Memory B cell (primary cell): ENCODE data around the gene THEM4.

Source experiments
- ATAC-seq: fragments of 150-1000 bp; cut with Tn5 transposase; 2 replicates; pipeline ENCODE4 v1.10.0; 2021; ENCODE audit warnings: low read depth, mild to moderate bottlenecking, moderate library complexity
- DNase-seq, 2 donors: peaks; one replicate each; pipeline ENCODE4 v3.0.0; 2022; ENCODE audit warnings: low spot score in 2 of 2
- H3K27ac Mint-ChIP-seq: one replicate; pipeline ENCODE4 v1.8.0; 2022; ENCODE audit warnings: mild to moderate bottlenecking, moderate library complexity, mixed read lengths
- H3K27me3 Mint-ChIP-seq: one replicate; pipeline ENCODE4 v1.8.0; 2022; ENCODE audit warnings: mixed read lengths
- H3K36me3 Mint-ChIP-seq: one replicate; pipeline ENCODE4 v1.8.0; 2022; ENCODE audit warnings: mild to moderate bottlenecking, mixed read lengths
- H3K4me1 Mint-ChIP-seq: one replicate; pipeline ENCODE4 v1.8.0; 2022; ENCODE audit warnings: mixed read lengths
- H3K4me3 Mint-ChIP-seq: one replicate; pipeline ENCODE4 v1.8.0; 2022; ENCODE audit warnings: mild to moderate bottlenecking, moderate library complexity, mixed read lengths
- H3K9me3 Mint-ChIP-seq: one replicate; pipeline ENCODE4 v1.8.0; 2022; ENCODE audit warnings: mixed read lengths

The THEM4 gene

DNA sequence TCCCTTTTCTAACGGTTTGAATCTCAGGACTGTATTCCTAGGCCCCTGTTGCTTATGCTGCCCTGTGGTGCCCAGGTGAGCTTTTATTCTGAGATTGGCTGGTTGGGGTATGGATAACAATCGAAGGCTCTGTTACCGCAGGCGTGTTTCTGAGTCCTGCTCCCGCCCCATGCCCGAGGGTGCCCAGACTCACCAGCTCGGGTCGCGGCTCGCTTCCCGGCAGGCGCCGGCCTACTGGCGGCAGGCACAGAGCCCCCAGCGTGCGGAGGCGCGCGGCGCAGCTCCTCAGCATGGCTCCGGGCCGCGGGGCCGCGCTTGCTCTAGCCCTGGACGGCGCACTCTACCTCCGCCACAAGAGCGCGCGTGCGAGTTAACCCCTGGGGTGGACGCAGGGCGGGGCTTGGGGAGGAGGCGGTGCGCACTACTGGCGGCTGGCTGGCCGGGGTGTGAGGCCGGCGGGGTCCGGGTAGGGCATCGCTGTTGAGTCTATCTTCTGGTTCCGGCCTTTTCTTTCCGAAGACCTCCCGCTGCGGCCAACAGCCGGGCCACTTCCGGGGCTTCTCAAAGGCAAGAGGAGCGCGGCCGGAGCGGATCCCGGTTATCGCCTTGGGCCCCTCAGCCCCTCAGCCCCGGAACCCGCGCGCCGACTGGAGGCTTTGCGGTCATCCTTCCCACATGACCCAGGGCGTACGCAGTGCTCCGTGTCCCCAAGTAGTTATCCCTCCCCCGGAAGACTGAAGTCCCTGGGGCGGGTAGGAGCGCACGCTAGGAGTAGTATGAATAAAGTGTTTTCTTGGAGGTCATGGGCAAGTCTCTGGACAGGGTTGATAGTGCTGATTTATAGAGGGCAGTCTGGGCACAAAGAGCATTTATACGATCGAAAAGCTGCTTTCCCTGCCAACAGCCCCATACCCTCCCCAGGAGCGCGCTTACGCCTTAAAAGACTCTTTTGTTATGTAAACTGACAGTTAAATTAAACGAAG lies at the start of gene THEM4:
TSS of gene THEM4 (minus strand) at position 345 of the 983 bp plus-strand sequence. CDS start at position 292, 53 bp downstream.
- peak within 1 kb of the TSS; percentile 87 for H3K4me3 Mint-ChIP-seq
- peaks cover 19% of the 10 kb centered on the region for H3K36me3 Mint-ChIP-seq
- H3K27me3 Mint-ChIP-seq: no peaks in the 10 kb centered on the region
- H3K27ac Mint-ChIP-seq: peak within 1 kb of the TSS; percentile 83
- no peaks in the 10 kb centered on the region for H3K9me3 Mint-ChIP-seq
- ATAC-seq (peak; percentile 97), DNase-seq (peak; percentile 87 to 90)
- peaks cover 9% of the 10 kb centered on the region for H3K4me1 Mint-ChIP-seq

DNA sequence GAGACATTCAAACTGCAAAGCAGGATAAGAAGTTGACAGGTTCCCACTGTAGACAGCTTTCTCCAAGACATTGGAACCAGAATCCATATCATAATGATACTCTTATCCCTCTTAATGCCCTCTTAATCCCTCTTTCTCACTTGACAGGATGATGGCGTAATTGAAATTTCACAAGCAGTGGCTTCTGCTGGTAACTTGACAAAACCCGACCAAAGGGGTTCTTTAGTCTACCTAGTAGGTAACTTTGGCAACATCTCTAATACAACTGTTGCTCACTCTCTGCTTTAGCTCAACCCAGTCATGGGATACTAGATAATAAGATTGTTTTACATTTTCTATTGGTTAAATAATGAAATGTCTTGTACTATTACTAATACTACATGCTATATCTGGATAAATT lies 49.6 kb upstream of the THEM4 start:
- no peaks in the 10 kb centered on the region for H3K36me3 Mint-ChIP-seq
- no peaks in the 10 kb centered on the region for H3K4me1 Mint-ChIP-seq
- H3K9me3 Mint-ChIP-seq: no peaks in the 10 kb centered on the region
- ATAC-seq (no peak), DNase-seq (no peak)
- H3K27ac Mint-ChIP-seq: no peak overlapping the region
- H3K27me3 Mint-ChIP-seq: no peaks in the 10 kb centered on the region
- H3K4me3 Mint-ChIP-seq: no peak overlapping the region

DNA sequence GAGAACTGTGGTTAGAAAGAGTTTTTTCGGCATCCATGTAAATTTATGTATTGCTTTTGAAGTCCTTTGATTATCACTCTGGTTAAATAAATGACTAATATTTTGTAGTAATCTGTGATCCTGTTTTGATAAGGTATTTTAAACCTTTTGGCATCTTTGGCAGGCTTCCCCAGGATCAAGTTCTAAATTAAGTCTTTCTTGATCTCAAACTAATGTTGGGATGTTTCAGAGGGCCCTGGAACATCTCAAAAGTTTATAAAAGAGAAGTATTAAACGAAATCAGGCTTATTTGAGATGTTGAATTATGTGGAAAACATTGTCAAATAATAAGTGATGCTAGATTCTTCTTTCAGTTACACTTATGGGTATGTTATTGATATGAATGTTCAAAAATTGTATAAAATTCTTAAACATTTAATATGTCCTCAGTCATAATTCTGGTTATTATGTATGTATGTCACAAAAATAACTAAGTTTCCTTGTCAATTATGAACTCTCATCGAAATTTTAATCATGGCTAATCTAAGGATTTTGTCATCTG lies 47.7 kb upstream of the THEM4 start:
- H3K4me3 Mint-ChIP-seq: no peak overlapping the region
- H3K27me3 Mint-ChIP-seq: no peaks in the 10 kb centered on the region
- DNase-seq (no peak), ATAC-seq (no peak)
- H3K4me1 Mint-ChIP-seq: no peaks in the 10 kb centered on the region
- no peaks in the 10 kb centered on the region for H3K9me3 Mint-ChIP-seq
- no peaks in the 10 kb centered on the region for H3K36me3 Mint-ChIP-seq
- H3K27ac Mint-ChIP-seq: no peak overlapping the region

DNA sequence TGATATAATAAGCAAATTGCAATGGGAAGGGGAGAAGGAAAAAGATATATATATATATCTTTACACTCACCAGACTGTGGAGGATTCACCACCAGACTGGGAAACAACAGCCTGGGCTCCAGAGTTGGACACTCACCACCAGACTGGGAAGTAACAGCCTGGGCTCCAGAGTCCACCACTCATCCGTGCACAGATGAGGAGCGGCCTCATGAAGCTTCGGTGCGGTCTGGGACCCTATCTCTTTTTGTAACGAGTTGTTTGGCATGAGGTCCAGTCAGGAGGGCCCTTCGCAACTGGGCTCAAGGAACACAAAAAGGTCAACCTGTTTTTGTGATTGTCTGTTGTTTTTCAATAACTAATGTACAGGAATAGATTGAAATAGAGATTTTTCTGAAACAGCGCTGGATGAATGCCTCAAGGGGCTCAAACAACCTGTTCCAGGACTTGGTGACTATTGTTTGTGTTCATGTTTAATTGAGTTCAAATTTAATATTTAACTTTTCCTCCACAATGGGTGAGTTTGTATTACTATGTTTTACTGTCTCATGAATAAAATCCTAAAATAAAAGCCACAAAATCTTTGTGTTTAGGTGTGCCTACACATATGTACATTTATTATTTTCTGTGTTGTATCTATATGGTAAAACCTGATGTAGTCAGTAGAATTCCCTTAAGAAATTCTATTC lies 44.2 kb upstream of the THEM4 start:
- H3K27me3 Mint-ChIP-seq: no peaks in the 10 kb centered on the region
- H3K9me3 Mint-ChIP-seq: no peaks in the 10 kb centered on the region
- ATAC-seq (no peak), DNase-seq (no peak)
- H3K4me1 Mint-ChIP-seq: no peaks in the 10 kb centered on the region
- H3K36me3 Mint-ChIP-seq: no peaks in the 10 kb centered on the region
- no peak overlapping the region for H3K27ac Mint-ChIP-seq
- H3K4me3 Mint-ChIP-seq: no peak overlapping the region

- Mint-ChIP-seq H3K9me3 (no peaks in the 10 kb centered on the region), H3K27me3 (no peaks in the 10 kb centered on the region), H3K4me3 (no peak overlapping the region), H3K27ac (no peak overlapping the region), H3K4me1 (no peaks in the 10 kb centered on the region), H3K36me3 (no peaks in the 10 kb centered on the region)
- ATAC-seq (no peak), DNase-seq (no peak)
These were observed 43.5 kb upstream of the THEM4 start for GRCh38 chr1:151952811-151953210.

- H3K4me1 Mint-ChIP-seq: peaks cover 16% of the 10 kb centered on the region
- DNase-seq (no peak), ATAC-seq (no peak)
- no peak overlapping the region for H3K4me3 Mint-ChIP-seq
- peak overlapping the region; percentile 33 for H3K27ac Mint-ChIP-seq
- H3K27me3 Mint-ChIP-seq: no peaks in the 10 kb centered on the region
- no peaks in the 10 kb centered on the region for H3K36me3 Mint-ChIP-seq
- peaks cover 3% of the 10 kb centered on the region for H3K9me3 Mint-ChIP-seq
These were observed 40.3 kb upstream of the THEM4 start for GRCh38 chr1:151949371-151950193.

GRCh38 chr1:151948506-151948905 lies 39.2 kb upstream of the THEM4 start:
- ATAC-seq (no peak), DNase-seq (no peak)
- Mint-ChIP-seq H3K9me3 (peaks cover 3% of the 10 kb centered on the region), H3K27me3 (no peaks in the 10 kb centered on the region), H3K4me1 (peaks cover 16% of the 10 kb centered on the region), H3K4me3 (no peak overlapping the region), H3K27ac (no peak overlapping the region), H3K36me3 (no peaks in the 10 kb centered on the region)

DNA sequence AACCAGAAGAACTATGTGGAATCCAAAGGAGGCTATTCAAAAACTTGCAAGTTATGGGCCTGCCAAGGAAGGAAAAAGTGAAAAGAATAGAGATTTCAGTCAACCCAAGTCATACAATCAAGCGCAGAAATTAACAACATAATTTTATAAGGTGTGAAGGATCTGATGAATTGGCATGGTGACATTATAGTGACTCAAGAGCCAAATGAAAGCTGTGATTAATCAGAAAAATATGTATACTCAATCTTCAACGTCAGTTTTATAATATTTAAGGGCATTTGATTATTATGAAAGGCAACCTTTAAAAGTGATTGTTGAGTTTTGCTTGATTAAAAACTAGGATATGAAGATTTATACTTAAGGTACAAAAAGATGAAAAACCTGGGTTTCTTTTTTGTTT lies 37.8 kb upstream of the THEM4 start:
- peaks cover 16% of the 10 kb centered on the region for H3K4me1 Mint-ChIP-seq
- H3K36me3 Mint-ChIP-seq: no peaks in the 10 kb centered on the region
- H3K27ac Mint-ChIP-seq: peak overlapping the region; percentile 97
- DNase-seq (no peak), ATAC-seq (no peak)
- peaks cover 3% of the 10 kb centered on the region for H3K9me3 Mint-ChIP-seq
- H3K27me3 Mint-ChIP-seq: no peaks in the 10 kb centered on the region
- no peak overlapping the region for H3K4me3 Mint-ChIP-seq

DNA sequence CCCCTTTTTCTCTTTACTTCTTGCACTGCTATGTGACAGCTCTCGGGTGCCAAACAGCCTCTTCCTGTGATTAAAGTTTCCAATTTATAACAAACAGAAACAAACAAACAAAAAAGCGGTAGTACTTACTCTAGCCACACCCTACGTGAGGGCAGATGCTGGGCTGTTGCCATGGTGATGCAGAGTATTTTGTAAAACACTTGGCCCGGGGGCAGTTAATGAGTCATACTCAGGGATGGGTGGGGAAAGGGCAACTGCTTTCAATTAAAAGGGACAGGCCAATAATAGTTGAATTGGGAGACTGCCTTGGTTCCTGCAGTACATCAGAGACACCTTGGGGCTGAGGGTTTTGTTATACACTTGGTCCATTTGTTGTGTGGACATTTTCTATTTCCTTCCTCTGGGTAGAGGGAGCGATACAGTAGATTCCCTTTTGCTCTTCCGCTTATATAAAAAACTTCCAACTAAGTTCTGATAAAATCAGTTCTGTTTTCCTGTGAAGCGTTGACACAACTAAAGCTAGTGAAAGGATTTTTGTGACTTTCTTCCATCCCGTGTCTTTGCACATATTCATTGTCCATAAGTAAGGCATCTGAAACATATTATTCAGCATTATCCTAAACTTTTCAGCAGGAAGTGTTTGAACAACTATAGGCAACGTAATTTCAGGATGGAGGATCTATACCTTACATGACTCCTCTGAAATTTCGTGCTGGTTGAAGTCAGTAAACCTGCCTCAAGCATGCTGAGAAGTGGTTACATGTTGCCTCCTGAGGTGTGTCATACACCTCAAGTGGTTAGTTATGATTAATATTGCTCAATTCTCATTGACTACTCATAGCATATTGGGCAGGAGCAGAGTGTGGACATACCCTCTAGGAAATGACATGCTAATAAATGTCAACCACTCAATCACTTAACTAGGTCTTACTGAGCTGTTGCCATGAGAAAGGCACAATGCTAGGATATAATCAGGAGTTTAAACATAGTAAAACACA lies 36.7 kb upstream of the THEM4 start:
- ATAC-seq: peak; percentile 93
- H3K4me1 Mint-ChIP-seq: peaks cover 20% of the 10 kb centered on the region
- DNase-seq: peak; percentile 67 to 88
- H3K4me3 Mint-ChIP-seq: peak overlapping the region; percentile 56
- H3K9me3 Mint-ChIP-seq: peaks cover 3% of the 10 kb centered on the region
- H3K36me3 Mint-ChIP-seq: no peaks in the 10 kb centered on the region
- peak overlapping the region; percentile 97 for H3K27ac Mint-ChIP-seq
- no peaks in the 10 kb centered on the region for H3K27me3 Mint-ChIP-seq

DNA sequence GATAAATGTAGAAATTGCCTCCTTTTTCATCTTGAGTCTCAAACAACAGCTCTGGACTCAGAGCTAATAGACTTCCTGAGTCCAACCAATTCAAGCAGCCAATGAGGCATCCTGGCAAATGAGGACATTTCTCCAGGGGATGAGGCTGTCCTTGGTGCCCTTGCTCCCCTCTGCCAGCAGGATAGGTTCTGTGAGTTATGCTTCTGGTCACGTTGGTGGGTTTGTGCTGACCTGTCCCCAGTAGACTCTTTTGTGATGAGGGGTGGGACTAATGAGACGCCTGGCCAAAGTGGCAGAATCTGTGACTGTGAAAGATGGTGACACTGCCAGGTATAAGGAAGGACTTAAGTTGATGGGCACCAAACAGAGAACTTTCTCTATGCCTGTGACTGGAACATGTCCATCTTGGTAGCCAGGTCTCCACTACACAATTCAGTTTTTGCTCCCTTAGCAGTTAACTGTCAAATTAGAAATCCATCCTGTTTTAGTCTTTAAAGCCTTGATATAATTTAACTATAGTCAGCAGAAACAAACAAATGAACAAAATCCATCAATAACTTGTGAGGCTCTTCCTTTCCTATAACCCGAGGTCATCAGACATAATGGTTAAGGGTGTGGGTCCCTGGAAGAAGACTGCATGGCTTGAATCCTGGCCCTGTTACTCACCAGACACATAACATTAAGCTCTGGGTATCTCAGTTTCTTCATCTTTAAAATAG lies 35.7 kb upstream of the THEM4 start:
- H3K36me3 Mint-ChIP-seq: no peaks in the 10 kb centered on the region
- H3K9me3 Mint-ChIP-seq: peaks cover 3% of the 10 kb centered on the region
- ATAC-seq: peak; percentile 3
- DNase-seq: no peak
- peak overlapping the region; percentile 97 for H3K27ac Mint-ChIP-seq
- H3K4me1 Mint-ChIP-seq: peaks cover 20% of the 10 kb centered on the region
- H3K27me3 Mint-ChIP-seq: no peaks in the 10 kb centered on the region
- H3K4me3 Mint-ChIP-seq: peak overlapping the region; percentile 56

DNA sequence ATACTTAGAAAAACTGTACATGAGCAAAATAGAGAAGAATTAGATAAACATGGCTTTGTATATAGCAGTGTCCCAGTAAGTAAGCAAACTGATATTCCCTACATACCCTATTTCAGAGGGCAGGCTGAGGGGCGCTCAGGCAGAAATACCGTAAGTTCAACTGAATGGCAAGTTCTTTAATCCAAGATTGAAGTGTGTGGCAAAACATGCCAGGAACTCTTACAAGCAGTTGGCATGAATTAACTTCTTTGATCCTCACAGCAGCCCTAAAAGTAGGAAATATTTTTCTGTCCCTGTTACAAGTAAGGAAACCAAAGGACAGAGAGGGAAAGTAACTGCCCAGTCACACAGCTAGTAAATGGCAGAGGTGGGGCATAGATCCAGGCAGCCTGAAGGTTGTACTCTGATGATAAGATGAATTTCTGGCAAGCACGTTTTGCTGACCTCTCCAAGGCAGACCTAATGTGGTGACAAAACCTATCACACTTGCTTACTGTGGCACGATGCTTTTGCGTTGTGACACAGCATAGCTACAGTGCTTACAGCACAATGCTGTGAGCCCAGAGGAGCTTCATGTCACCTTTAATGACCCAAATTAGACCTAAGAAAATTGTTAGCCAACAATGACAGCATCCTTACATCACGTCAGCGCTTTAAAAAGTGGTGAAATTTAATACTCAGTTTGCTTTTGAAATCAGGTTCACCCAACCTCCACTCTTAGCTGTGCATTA lies 35.0 kb upstream of the THEM4 start:
- Mint-ChIP-seq H3K4me1 (peaks cover 20% of the 10 kb centered on the region), H3K36me3 (no peaks in the 10 kb centered on the region), H3K9me3 (peaks cover 3% of the 10 kb centered on the region), H3K4me3 (no peak overlapping the region), H3K27me3 (no peaks in the 10 kb centered on the region), H3K27ac (peak overlapping the region; percentile 97)
- no peak for ATAC-seq
- DNase-seq: no peak

DNA sequence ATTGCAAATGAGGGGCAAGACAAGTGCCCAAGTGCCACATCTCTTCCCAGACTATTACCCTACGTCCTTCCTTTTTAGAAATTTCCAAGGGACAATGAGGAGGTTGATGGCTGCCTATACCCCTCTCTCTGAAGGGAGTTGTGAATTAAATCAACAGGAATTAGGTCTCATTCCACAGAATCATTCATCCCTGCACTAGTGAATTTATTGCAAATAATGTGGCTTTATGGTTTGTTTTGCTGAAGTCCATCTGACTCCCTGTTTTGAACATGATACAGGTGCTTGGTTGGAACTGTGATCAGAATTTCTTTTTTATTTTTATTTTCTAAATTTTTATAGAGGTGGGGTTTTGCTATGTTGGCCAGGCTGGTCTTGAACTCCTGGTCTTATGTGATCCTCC lies 34.3 kb upstream of the THEM4 start:
- Mint-ChIP-seq H3K27me3 (no peaks in the 10 kb centered on the region), H3K4me3 (no peak overlapping the region), H3K9me3 (peaks cover 3% of the 10 kb centered on the region), H3K27ac (peak overlapping the region; percentile 97), H3K4me1 (peaks cover 20% of the 10 kb centered on the region), H3K36me3 (no peaks in the 10 kb centered on the region)
- no peak for DNase-seq
- no peak for ATAC-seq
